Lung (tissue), 12 donors: ENCODE measurements around the gene ST3GAL6. TPM values are rescaled to one million over a fixed set of nuclear protein-coding genes. Genes with fewer than 3 reads are reported as not detected.

Experiments used
- ATAC-seq: fragments of 200-7000 bp; cut with Tn5 transposase; one replicate; pipeline ENCODE4 v1.9.1; 2020; ENCODE audit warnings: moderate number of reproducible peaks; ENCODE audit not compliant: insufficient read depth, low FRiP score
- DNase-seq, 3 donors: peaks; one replicate each; pipeline ENCODE4 v3.0.0-alpha.2; 2013 to 2017
- H3K27ac ChIP-seq, 2 donors: one replicate each; pipeline ENCODE4 v1.5.1; 2013; ENCODE audit warnings: mild to moderate bottlenecking in 2 of 2, moderate library complexity in 2 of 2, control low read depth in 1 of 2, inconsistent platforms in 1 of 2, low read depth in 1 of 2, low read length in 1 of 2
- H3K27me3 ChIP-seq, 3 donors: one replicate each; pipeline ENCODE4 v1.5.1; 2013; ENCODE audit warnings: low read length in 2 of 3; ENCODE audit not compliant: control insufficient read depth in 3 of 3, insufficient read depth in 3 of 3
- H3K36me3 ChIP-seq, 4 donors: one replicate each; pipeline ENCODE4 v1.5.1; 2013; ENCODE audit warnings: low read length in 4 of 4, mild to moderate bottlenecking in 1 of 4, moderate library complexity in 1 of 4; ENCODE audit not compliant: control insufficient read depth in 4 of 4, insufficient read depth in 4 of 4
- H3K4me1 ChIP-seq, 5 donors: one replicate each; pipeline ENCODE4 v1.5.1; 2013; ENCODE audit warnings: low read length in 5 of 5, mild to moderate bottlenecking in 2 of 5, moderate library complexity in 1 of 5; ENCODE audit not compliant: control insufficient read depth in 5 of 5, insufficient read depth in 5 of 5
- H3K4me3 ChIP-seq: one replicate; pipeline ENCODE4 v1.5.1; 2013; ENCODE audit warnings: mild to moderate bottlenecking, control low read depth, moderate library complexity
- H3K9ac ChIP-seq, 2 donors: one replicate each; pipeline ENCODE4 v1.5.1; 2013; ENCODE audit warnings: low read length in 2 of 2, control low read depth in 1 of 2; ENCODE audit not compliant: insufficient read depth in 1 of 2
- H3K9me3 ChIP-seq, 4 donors: one replicate each; pipeline ENCODE4 v1.5.1; 2013; ENCODE audit warnings: low read length in 3 of 4, mild to moderate bottlenecking in 1 of 4, moderate library complexity in 1 of 4; ENCODE audit not compliant: control insufficient read depth in 4 of 4, insufficient read depth in 3 of 4
- CTCF ChIP-seq: IDR thresholded peaks from 2 replicates; pipeline ENCODE4 v1.5.1; 2012; ENCODE audit warnings: mild to moderate bottlenecking; ENCODE audit errors: control extremely low read depth, extremely low read depth
- WGBS, 2 donors: extraction: QIAGEN DNeasy Blood & Tissue Kit; methylation state at CpG; one replicate each; pipeline ENCODE4 v1.1.7; 2013; 5-methylcytosine and 5-hydroxymethylcytosine counted together
- polyA plus RNA-seq, 2 donors: library from polyadenylated mRNA; stranded (reverse); fragments of 200-250 nt; gene quantifications; one replicate each; pipeline ENCODE4 v1.2.1, GENCODE V29; 2013
- total RNA-seq, 2 donors: library from RNA; depleted of rRNA in 1 of 2; stranded (reverse); fragments of >200 nt in 1 of 2; gene quantifications; one replicate each; pipeline ENCODE4 v1.2.1, GENCODE V29; 2014 to 2021
- donor health status: control.
- donor health status: control.
- donor health status: Bipolar disorder and iron deficiency.
- donor health status: healthy.
- donor health status: DM: yes; HTN: yes; CAD: no.

ST3GAL6 gene
- total and polyA plus RNA-seq, 4 donors = 13.6 to 22.9 (median 20.1) TPM

GRCh38 chr3:98766924-98767323, 3.8 kb downstream of the ST3GAL6 start:
- H3K27ac ChIP-seq = peak overlapping the region in 1 of 2 donors; percentile 64
- H3K27me3 ChIP-seq = no peaks in the 10 kb centered on the region
- H3K4me1 ChIP-seq = peaks cover 6 to 52% (median 10%) of the 10 kb centered on the region in 5 donors
- no peak for DNase-seq
- no peak for ATAC-seq
- H3K4me3 ChIP-seq = no peak overlapping the region
- no peak for TF ChIP-seq CTCF
- no peaks in the 10 kb centered on the region for H3K36me3 ChIP-seq
- H3K9ac ChIP-seq = no peak overlapping the region
- H3K9me3 ChIP-seq = no peaks in the 10 kb centered on the region

GRCh38 chr3:98768961-98769360, 5.8 kb downstream of the ST3GAL6 start:
- Histone ChIP-seq H3K9me3 (no peaks in the 10 kb centered on the region), H3K4me1 (peaks cover 3 to 36% (median 4%) of the 10 kb centered on the region in 5 donors), H3K4me3 (no peak overlapping the region), H3K27me3 (no peaks in the 10 kb centered on the region), H3K9ac (no peak overlapping the region), H3K27ac (peak overlapping the region in 1 of 2 donors; percentile 60), H3K36me3 (peaks cover 0 to 2% (median 0%) of the 10 kb centered on the region in 4 donors)
- ATAC-seq (no peak), DNase-seq (no peak)
- no peak for TF ChIP-seq CTCF
- 59 to 68% methylated on average over 2 of the region's 2 CpGs for WGBS, 2 donors

- DNase-seq (no peak), ATAC-seq (no peak)
- H3K9ac ChIP-seq = no peak overlapping the region
- no peaks in the 10 kb centered on the region for H3K27me3 ChIP-seq
- TF ChIP-seq CTCF = no peak
- H3K36me3 ChIP-seq = peaks cover 0 to 2% (median 0%) of the 10 kb centered on the region in 4 donors
- no peak overlapping the region for H3K4me3 ChIP-seq
- peak overlapping the region in 1 of 2 donors; percentile 60 for H3K27ac ChIP-seq
- H3K4me1 ChIP-seq = peaks cover 1 to 32% (median 1%) of the 10 kb centered on the region in 5 donors
- H3K9me3 ChIP-seq = no peaks in the 10 kb centered on the region
These were observed 6.3 kb downstream of the ST3GAL6 start for GRCh38 chr3:98769448-98769847.

GRCh38 chr3:98770261-98771039, 7.3 kb downstream of the ST3GAL6 start:
- DNase-seq (no peak), ATAC-seq (peak; percentile 66)
- H3K27me3 ChIP-seq = no peaks in the 10 kb centered on the region
- WGBS, 2 donors = 53 to 69% methylated on average over 8 of the region's 8 CpGs
- peak overlapping the region; percentile 63 to 76 for H3K27ac ChIP-seq
- H3K4me3 ChIP-seq = no peak overlapping the region
- no peak for TF ChIP-seq CTCF
- peaks cover 0 to 23% (median 0%) of the 10 kb centered on the region in 5 donors for H3K4me1 ChIP-seq
- H3K9ac ChIP-seq = no peak overlapping the region
- no peaks in the 10 kb centered on the region for H3K9me3 ChIP-seq
- H3K36me3 ChIP-seq = peaks cover 0 to 4% (median 0%) of the 10 kb centered on the region in 4 donors
